Erythroblast (primary cell): Measurements from ENCODE around the gene DEDD.

Experiments
- GATA1 ChIP-seq: IDR thresholded peaks from 2 replicates; pipeline ENCODE4 v1.6.1; 2011; ENCODE audit warnings: low read depth, mild to moderate bottlenecking, control low read depth, low read length, moderate library complexity
- POLR2A ChIP-seq: IDR thresholded peaks from 2 replicates; pipeline ENCODE4 v1.6.1; 2011; ENCODE audit warnings: mild to moderate bottlenecking, low read length

DNA sequence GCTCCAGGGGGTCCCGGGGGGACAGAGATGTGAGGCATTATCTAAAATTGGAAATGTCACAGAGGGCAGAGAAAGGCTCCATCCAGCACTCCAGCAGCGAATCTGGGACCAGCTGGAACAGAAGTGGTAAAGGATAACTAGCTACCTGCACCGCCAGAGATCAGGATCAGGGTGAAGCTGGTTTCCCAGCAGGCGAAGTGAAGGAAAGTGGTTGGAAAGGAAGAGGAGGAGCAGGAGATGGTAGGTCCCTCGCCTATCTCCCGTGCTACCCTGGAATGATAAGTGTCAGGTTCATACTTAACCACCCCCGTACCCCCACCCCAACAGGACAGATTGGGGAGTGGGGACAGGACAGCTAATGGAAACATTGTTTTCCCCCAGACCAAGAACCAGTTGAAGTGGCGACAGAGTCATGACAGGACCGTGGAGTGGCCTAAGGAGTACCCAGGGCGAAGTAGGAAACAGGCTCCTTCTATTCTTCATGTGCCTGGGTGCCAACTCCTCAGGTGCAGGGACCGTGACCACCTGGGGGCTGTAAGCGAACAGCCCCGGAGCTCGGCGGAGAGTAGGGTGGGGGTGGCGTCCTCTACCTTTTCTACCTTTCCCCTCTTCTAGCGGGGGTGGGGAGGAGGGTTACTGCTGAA lies 44.1 kb upstream of the DEDD start:
- no peak for TF ChIP-seq POLR2A
- no peak for TF ChIP-seq GATA1
